HG02973 (cell line): ENCODE data around the gene FGFR3.
"Not testable (repeated sequence)": the region's sequence is repeated elsewhere in the genome, so short reads cannot be mapped to it uniquely, and the experiment has no call there.

Experiments
- ATAC-seq: cut with Tn5 transposase; IDR thresholded peaks from one replicate; pipeline ENCODE4 v1.9.1; 2021; ENCODE audit warnings: moderate library complexity; ENCODE audit not compliant: unreplicated experiment

The FGFR3 gene

DNA sequence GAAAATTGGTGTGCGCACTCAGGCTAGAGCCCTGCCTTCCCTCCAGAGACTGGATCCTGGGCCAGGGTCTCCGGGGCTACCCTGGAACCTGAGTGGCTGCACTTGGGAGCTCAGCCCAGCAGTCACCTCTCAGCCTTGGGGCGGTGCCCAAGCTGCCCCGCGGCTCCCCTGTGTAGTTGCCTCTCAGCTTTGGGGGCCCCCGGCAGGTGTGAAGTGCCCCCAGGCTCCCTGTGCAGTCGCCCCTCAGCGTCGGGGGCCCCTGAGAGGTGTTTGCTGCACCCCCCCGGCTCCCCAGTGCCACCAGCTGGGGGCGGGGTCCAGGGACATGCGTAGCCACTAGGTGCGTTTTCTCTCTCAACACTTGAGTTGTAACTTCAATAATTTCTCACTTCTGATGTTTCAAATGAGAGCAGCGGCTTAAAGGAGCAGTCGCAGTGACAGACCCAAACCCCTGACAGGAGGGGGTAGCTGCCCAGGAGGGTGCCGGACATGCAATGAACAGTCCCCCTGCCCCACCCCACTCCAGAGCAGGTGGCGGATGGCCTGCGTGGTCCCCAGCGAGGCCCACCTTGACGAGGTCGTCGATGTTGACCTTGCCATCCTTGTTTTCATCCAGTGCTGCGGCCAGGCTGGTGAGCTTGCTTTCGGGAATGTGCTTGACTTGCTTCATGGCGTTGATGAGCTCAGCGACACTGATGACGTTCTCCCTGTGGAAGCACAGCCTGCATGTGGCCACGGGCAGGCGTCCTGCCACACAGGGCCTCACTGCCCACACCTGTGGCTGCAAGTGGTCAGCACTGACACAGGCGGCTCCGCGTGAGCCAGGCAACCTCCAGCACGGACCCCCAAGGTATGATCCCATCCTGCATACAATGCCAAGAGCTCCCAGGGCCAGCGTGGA is 22.3 kb downstream of the FGFR3 start:
- no peak for ATAC-seq

- ATAC-seq = no peak
Observed at GRCh38 chr4:1815997-1816860, 23.1 kb downstream of the FGFR3 start.

DNA sequence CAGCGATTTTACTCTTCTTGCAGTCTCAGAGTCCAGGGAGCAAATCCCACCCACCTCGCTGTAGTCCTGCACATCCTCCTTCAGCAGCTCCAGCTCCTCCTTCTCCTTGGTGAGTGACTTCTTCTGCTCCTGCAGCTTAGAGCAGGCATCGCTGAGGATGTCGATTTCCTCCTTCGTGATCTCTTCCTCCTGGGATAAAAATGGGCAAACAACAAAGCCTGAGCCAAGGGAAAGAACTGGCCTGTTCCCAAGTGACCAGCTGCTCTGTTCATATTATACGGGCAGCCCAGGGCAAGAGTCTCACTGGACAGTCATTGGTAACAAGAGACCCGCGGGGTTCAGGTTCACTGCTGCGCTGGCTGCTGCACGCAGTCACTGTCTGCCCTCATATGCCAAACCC is 26.2 kb downstream of the FGFR3 start:
- ATAC-seq = no peak

DNA sequence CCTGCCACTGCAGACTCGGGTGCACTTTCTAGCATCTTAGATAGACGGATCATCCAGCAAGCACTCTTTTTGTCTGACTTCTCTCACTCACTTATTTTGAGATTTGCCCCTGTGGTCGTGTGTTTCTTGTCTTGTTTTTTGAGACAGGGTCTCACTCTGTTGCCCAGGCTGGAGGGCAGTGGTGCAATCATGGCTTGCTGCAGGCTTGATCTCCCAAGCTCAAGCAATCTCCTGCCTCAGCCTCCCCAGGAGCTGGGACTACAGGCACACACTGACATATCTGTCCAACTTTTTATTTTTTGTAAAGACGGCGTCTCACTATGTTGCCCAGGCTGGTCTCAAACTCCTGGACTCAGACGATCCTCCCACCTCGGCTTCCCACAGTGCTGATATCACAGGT is 26.7 kb downstream of the FGFR3 start:
- no peak for ATAC-seq

DNA sequence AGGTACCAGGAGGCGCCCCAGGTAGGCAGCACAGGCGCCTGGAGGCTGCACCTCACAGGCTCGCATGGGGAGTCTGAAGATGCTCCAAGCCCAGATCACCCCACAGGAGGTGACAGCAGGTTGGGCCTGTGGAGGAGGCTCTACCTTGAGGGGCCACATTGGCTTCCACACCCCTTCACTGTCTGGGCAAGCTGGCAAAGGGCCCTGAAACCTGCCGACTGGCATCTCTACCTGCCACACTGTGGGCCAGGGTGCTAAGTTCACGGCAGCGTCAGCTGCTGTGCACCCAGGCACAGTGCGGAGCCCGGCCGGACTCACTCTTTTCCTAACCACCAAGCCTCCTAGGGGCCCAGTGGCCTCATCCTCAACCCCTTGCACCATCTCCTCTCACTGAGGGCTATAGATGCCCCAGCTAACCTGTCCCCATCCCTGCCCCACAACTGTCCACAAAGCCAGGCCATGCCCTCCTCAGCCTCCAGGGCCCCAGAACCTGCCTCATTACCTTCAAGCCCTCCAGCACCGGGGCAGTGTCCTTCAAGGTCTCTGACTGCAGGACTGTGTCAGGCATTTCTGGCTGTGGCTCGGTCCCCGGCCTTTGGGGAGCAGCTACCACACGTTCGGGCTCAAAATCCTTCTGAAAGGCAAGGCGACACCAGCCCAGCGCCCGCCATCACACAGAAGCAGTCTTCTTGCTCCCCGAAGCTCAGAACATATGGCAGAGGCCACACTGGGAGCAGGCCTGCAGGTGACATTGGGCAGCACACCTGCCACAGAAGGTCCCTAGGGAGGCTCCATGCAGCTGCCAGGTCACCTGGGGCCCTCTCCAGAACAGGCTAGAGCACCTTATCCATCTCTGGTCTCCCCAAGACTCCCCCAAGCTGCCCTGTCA is 28.8 kb downstream of the FGFR3 start:
- no peak for ATAC-seq

- no peak for ATAC-seq
Observed at GRCh38 chr4:1822568-1823544, 29.8 kb downstream of the FGFR3 start.

DNA sequence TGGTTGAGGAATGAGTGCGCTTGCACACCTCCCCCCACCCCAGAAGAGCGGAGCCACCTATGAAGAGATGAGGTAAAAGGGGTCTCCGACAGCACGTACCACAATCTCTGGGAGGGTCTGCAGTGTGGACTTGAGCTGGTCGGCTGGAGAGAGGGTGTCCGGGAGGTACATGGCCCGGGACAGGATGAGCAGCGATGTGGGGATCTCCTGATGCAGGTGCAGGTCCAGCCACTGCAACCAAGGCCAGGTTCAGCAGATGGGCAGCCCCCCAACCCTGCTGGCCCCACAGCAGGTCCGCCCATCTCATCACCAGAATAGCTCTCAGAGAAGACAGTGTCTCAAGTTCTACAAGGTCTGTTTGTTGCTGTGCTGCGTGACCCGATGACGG is 30.4 kb downstream of the FGFR3 start:
- no peak for ATAC-seq

GRCh38 chr4:1824746-1825145 is 31.7 kb downstream of the FGFR3 start:
- ATAC-seq = no peak

DNA sequence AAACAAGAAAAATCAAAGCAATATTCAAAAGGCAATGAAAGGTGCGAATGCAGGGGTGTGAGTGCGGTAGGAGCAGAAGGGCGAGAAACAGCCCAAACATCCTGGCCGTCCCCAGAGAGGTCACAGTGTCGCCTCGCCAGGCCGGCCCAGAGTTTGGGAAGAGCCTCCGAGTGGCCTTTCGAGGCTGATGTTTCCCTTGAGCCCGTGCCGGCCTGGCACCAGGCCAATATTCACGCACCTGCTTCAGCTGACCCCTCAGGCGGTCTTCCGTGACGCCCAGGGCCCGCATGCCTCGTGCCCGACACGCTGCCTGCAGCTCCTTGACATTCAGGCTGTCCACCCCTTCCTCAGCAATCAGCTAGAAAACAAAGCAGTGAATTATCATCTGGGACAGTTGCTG is 32.2 kb downstream of the FGFR3 start:
- ATAC-seq = no peak

DNA sequence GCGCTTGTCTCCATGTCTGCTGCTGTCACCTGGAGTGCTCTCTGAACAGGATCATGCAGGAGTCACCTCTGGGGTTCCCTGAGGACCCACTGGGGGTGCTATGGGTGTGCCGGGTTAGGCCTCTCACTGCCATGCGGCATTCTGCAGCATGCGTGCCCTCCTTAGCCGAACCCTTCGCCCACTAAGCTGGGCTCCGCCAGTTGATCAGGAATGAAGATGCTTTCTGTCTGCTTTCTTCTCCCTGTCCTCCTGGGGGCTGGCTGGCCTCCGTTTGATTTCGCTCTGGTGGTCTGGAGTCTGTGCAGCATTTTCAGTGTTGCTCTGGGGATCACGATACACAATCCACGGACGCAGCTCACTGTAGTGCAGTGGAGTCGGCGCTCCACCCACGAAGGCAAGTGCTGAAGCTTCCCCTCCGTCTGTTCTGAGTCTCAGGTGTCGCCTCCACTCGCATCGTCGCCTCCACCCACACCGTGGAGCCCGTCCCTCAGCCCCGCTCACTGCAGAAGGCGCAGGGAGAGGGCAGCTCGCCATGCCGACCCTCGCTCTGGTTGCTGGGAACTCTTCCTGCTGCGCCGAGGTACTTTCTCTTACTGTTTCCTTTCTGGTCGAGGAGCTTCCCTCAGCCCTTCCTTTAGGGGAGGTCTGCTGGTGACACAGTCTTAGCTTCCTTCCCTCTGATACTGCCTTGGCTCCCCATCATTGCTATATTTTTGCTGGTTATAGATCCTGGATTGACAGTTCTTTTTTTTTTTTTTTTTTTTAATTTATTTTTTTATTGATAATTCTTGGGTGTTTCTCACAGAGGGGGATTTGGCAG is 33.6 kb downstream of the FGFR3 start:
- no peak for ATAC-seq

GRCh38 chr4:1830234-1830633 is 37.1 kb downstream of the FGFR3 start:
- no peak for ATAC-seq

DNA sequence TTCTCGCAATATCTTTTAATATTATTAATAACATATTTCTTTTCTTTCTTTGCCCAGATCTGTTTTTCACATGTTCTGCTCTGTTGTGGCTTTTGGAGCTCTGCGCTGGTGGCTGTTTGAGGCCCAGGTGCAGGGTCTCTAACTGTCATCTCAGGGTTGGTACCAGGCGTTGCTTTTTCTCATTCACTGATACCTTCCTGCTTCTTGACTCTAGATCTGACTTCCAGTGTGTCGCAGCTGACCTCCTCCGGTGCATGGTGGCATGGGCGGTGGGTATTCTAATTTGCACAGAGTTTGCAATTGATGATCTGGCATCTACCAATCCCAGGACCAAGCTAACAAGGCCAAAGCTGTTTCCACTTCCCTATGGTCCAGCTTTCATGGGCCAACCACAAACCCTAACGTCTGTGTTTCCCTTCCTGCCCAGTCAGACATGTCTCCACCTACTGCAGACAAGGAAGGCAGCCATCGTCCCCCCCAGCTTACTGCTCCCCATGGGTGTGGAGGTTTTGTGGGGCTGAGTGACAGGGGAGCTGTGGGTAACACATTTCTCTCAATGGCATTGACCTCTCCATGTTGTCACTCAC is 37.6 kb downstream of the FGFR3 start:
- ATAC-seq = no peak

DNA sequence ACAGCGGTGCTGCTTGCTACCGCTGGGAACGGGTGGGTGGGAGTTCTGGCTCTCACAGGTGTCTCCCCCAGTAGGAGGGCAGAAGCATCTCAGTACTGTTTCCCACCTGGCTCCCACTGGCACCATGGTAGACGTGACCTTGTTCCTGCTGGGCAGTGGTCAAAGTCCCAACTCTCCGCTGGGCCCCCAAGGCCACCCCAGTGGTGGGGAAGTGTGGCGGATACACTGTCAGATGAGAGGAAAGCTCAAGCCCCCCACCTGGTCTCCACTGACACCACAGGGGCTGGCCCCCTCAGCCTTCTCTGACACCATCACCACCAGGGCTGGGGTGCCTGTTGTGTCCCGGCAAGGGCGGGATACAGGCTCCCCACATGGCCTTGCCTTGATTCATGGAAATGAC is 38.2 kb downstream of the FGFR3 start:
- no peak for ATAC-seq

- ATAC-seq = no peak
Observed at GRCh38 chr4:1832690-1833089, 39.6 kb downstream of the FGFR3 start.

DNA sequence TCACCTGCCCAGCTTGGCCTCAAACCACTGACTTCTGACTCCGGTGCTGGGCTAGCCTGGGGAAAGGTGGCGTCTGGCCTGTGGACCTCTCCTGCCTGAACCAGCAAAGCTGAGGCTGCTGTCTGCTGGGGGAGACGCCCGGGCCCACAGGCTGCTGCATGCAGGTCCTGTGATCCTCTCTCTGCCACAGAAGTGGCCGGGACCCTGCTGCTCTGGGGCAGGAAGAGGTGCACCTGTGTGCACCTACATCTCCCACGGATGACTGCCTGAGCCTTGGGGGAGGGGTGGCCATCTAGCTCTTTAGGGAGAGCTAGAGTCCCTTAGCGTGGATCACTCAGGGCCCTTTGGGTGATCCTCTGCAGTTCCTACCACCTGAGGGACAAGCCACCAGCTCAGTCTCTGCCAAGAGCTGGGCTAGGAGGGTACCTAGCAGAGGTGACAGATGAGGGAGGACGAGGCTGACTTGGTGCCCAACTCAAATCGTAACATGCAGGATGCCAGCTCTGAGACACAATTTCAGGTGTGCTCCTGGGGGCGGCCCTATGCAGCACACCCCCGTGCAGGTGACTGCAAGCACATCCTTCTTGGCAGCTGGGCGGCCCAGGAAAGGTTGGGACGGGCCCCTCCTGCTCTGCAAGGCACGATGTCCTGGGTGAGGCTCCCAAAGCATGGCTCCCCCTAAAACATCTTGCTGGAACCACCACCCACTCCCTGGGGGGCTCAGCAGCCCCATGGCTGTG is 40.4 kb downstream of the FGFR3 start:
- no peak for ATAC-seq

GRCh38 chr4:1834047-1834775 is 41.1 kb downstream of the FGFR3 start:
- peak; percentile 69 for ATAC-seq

GRCh38 chr4:1835836-1836235 is 42.7 kb downstream of the FGFR3 start:
- not testable (repeated sequence) for ATAC-seq
